Thoracic aorta (tissue), 2 donors: Measurements from ENCODE around the gene PCDHGA7. TPM values are rescaled to one million over a fixed set of nuclear protein-coding genes. Genes with fewer than 3 reads are reported as not detected.
"Not testable (repeated sequence)": the region's sequence is repeated elsewhere in the genome, so short reads cannot be mapped to it uniquely, and the experiment has no call there.

Experiments
- ATAC-seq: fragments of 150-250 bp; one replicate; pipeline ENCODE4 v1.8.0; 2017; ENCODE audit warnings: low read depth; ENCODE audit not compliant: insufficient number of reproducible peaks, low FRiP score
- DNase-seq: peaks from one replicate; pipeline ENCODE4 v3.0.0-alpha.2; 2020; ENCODE audit warnings: low spot score
- H3K27ac ChIP-seq, 2 donors: fragments of 200-600 bp; sonication (generic); 1 replicate in 1 of 2; 2 replicates in 1 of 2; pipeline ENCODE4 v1.5.1; 2016; ENCODE audit warnings: mild to moderate bottlenecking in 2 of 2, moderate library complexity in 2 of 2
- H3K27me3 ChIP-seq: fragments of 200-600 bp; sonication (generic); replicated peaks from 2 replicates; pipeline ENCODE4 v1.6.0; 2016; ENCODE audit warnings: mild to moderate bottlenecking; ENCODE audit not compliant: insufficient read depth
- H3K36me3 ChIP-seq: fragments of 200-600 bp; sonication (generic); one replicate; pipeline ENCODE4 v1.5.1; 2016
- H3K4me1 ChIP-seq, 2 donors: fragments of 200-600 bp; sonication (generic); 1 replicate in 1 of 2; 2 replicates in 1 of 2; pipeline versions ENCODE4 v1.5.1 to v1.6.0; 2016; ENCODE audit warnings: low read depth in 2 of 2, mild to moderate bottlenecking in 1 of 2; ENCODE audit not compliant: control insufficient read depth in 1 of 2
- H3K4me3 ChIP-seq: fragments of 200-600 bp; sonication (generic); 2 replicates; pipeline ENCODE4 v1.5.1; 2016; ENCODE audit warnings: mild to moderate bottlenecking
- H3K9me3 ChIP-seq: fragments of 200-600 bp; sonication (generic); 2 replicates; pipeline ENCODE4 v1.5.1; 2016
- CTCF ChIP-seq: fragments of 200-600 bp; sonication (generic); IDR thresholded peaks from one replicate; pipeline ENCODE4 v1.5.1; 2019; ENCODE audit warnings: antibody characterized with exemption
- total RNA-seq, 2 donors: library from RNA; depleted of rRNA; stranded (reverse); fragments of >200 nt; gene quantifications; one replicate each; pipeline versions ENCODE4 v1.1.0 to v1.2.3, GENCODE V29; 2016

The PCDHGA7 gene
- total RNA-seq, 2 donors from 2014 or later: 11.9 to 12.2 TPM

- H3K9me3 ChIP-seq: peaks cover 93% of the 10 kb centered on the region
- H3K4me3 ChIP-seq: peak within 1 kb of the TSS; percentile 57
- no peak for TF ChIP-seq CTCF
- no peaks in the 10 kb centered on the region for H3K27me3 ChIP-seq
- no peaks in the 10 kb centered on the region for H3K4me1 ChIP-seq
- H3K27ac ChIP-seq: no peak within 1 kb of the TSS
- H3K36me3 ChIP-seq: no peaks in the 10 kb centered on the region
- ATAC-seq (no peak), DNase-seq (no peak)
These were observed 48.0 kb downstream of the PCDHGA7 start, which contains the start of gene PCDHGA12 for GRCh38 chr5:141430332-141431113. PCDHGA12 (plus strand) TSS chr5:141430507; CDS start chr5:141430760, 253 bp downstream.

- no peaks in the 10 kb centered on the region for H3K4me1 ChIP-seq
- ATAC-seq (no peak), DNase-seq (no peak)
- H3K27me3 ChIP-seq: no peaks in the 10 kb centered on the region
- H3K36me3 ChIP-seq: no peaks in the 10 kb centered on the region
- TF ChIP-seq CTCF: no peak
- H3K4me3 ChIP-seq: peak overlapping the region; percentile 57
- no peak overlapping the region for H3K27ac ChIP-seq
- H3K9me3 ChIP-seq: peaks cover 93% of the 10 kb centered on the region
These were observed 48.7 kb downstream of the PCDHGA7 start for GRCh38 chr5:141431286-141431685.

GRCh38 chr5:141432308-141432707 lies 49.8 kb downstream of the PCDHGA7 start:
- not testable (repeated sequence) for ATAC-seq, H3K36me3 ChIP-seq, H3K27me3 ChIP-seq, H3K4me1 ChIP-seq, DNase-seq, H3K27ac ChIP-seq, H3K4me3 ChIP-seq
- peaks cover 86% of the 10 kb centered on the region for H3K9me3 ChIP-seq

GRCh38 chr5:141432726-141433125 lies 50.2 kb downstream of the PCDHGA7 start:
- not testable (repeated sequence) for H3K36me3 ChIP-seq, H3K4me3 ChIP-seq, H3K4me1 ChIP-seq, H3K27ac ChIP-seq, H3K27me3 ChIP-seq, ATAC-seq, DNase-seq
- H3K9me3 ChIP-seq: peaks cover 86% of the 10 kb centered on the region

- peaks cover 83% of the 10 kb centered on the region for H3K9me3 ChIP-seq
- no peak overlapping the region for H3K4me3 ChIP-seq
These were observed 51.5 kb downstream of the PCDHGA7 start for GRCh38 chr5:141434006-141434405.

More at GRCh38 chr5:141434006-141434405, 51.5 kb downstream of the PCDHGA7 start:
- no peak for DNase-seq
- Histone ChIP-seq H3K4me1 (no peaks in the 10 kb centered on the region), H3K27ac (no peak overlapping the region), H3K27me3 (no peaks in the 10 kb centered on the region), H3K36me3 (peaks cover under 1% of the 10 kb centered on the region)
- no peak for TF ChIP-seq CTCF
- no peak for ATAC-seq

Other genes starting within 250 kb of the PCDHGA7 start
- 10 to 100 TPM in 1 of 2 donors, 1 to 10 TPM in 1; 4.8 to 11.0 TPM for gene PCDHB5, start 247.5 kb upstream of the PCDHGA7 start, total RNA-seq
- gene PCDHB6, start 232.7 kb upstream of the PCDHGA7 start, total RNA-seq: 1 to 10 TPM; 3.2 to 3.8 TPM
- gene PCDHB7, start 210.1 kb upstream of the PCDHGA7 start, total RNA-seq: 1 to 10 TPM; 4.2 to 7.1 TPM
- 1 to 10 TPM in 1 of 2 donors, under 1 TPM in 1; 0.95 to 1.7 TPM for gene PCDHB8, start 205.0 kb upstream of the PCDHGA7 start, total RNA-seq
- gene PCDHB16, start 200.4 kb upstream of the PCDHGA7 start, total RNA-seq: 10 to 100 TPM in 1 of 2 donors, 1 to 10 TPM in 1; 9.1 to 11.6 TPM
- gene PCDHB9, start 195.6 kb upstream of the PCDHGA7 start, total RNA-seq: 1 to 10 TPM; 4.2 to 9.6 TPM
- 1 to 10 TPM; 6.1 to 9.1 TPM for gene PCDHB10, start 190.4 kb upstream of the PCDHGA7 start, total RNA-seq
- 10 to 100 TPM in 1 of 2 donors, 1 to 10 TPM in 1; 6.0 to 10.6 TPM for gene PCDHB11, start 183.1 kb upstream of the PCDHGA7 start, total RNA-seq
- gene PCDHB12, start 174.0 kb upstream of the PCDHGA7 start, total RNA-seq: 1 to 10 TPM; 7.3 to 7.4 TPM
- gene PCDHB13, start 168.8 kb upstream of the PCDHGA7 start, total RNA-seq: 10 to 100 TPM in 1 of 2 donors, 1 to 10 TPM in 1; 8.0 to 16.1 TPM
- gene PCDHB14, start 159.4 kb upstream of the PCDHGA7 start, total RNA-seq: 10 to 100 TPM; 10.2 to 14.6 TPM
- 10 to 100 TPM in 1 of 2 donors, 1 to 10 TPM in 1; 6.1 to 10.7 TPM for gene PCDHB15, start 137.3 kb upstream of the PCDHGA7 start, total RNA-seq
- 1 to 10 TPM; 2.0 to 3.5 TPM for gene SLC25A2, start 78.7 kb upstream of the PCDHGA7 start, total RNA-seq
- 10 to 100 TPM; 35.9 to 56.1 TPM for gene TAF7, start 62.0 kb upstream of the PCDHGA7 start, total RNA-seq
- gene PCDHGA1, start 52.2 kb upstream of the PCDHGA7 start, total RNA-seq: 1 to 10 TPM in 1 of 2 donors, under 1 TPM in 1; 0.41 to 2.8 TPM
- gene PCDHGA2, start 44.0 kb upstream of the PCDHGA7 start, total RNA-seq: 10 to 100 TPM in 1 of 2 donors, 1 to 10 TPM in 1; 8.5 to 13.8 TPM
- gene PCDHGA3, start 38.9 kb upstream of the PCDHGA7 start, total RNA-seq: 1 to 10 TPM; 5.3 to 9.1 TPM
- gene PCDHGB1, start 32.6 kb upstream of the PCDHGA7 start, total RNA-seq: 10 to 100 TPM in 1 of 2 donors, 1 to 10 TPM in 1; 6.8 to 11.4 TPM
- gene PCDHGA4, start 27.7 kb upstream of the PCDHGA7 start, total RNA-seq: 10 to 100 TPM; 11.4 TPM
- gene PCDHGB2, start 22.7 kb upstream of the PCDHGA7 start, total RNA-seq: 10 to 100 TPM in 1 of 2 donors, 1 to 10 TPM in 1; 9.7 to 13.4 TPM
- gene PCDHGA5, start 18.6 kb upstream of the PCDHGA7 start, total RNA-seq: 10 to 100 TPM in 1 of 2 donors, 1 to 10 TPM in 1; 9.5 to 12.5 TPM
- gene PCDHGB3, start 12.5 kb upstream of the PCDHGA7 start, total RNA-seq: 10 to 100 TPM; 11.2 to 15.4 TPM
- gene PCDHGA6, start 8.9 kb upstream of the PCDHGA7 start, total RNA-seq: 10 to 100 TPM; 12.0 to 13.1 TPM
- 10 to 100 TPM; 11.6 to 18.1 TPM for gene PCDHGB4, start 5.0 kb downstream of the PCDHGA7 start, total RNA-seq
- 10 to 100 TPM in 1 of 2 donors, 1 to 10 TPM in 1; 7.5 to 13.9 TPM for gene PCDHGA8, start 9.9 kb downstream of the PCDHGA7 start, total RNA-seq
- gene PCDHGB5, start 15.2 kb downstream of the PCDHGA7 start, total RNA-seq: 10 to 100 TPM; 20.8 to 26.3 TPM
- 10 to 100 TPM; 12.0 to 18.6 TPM for gene PCDHGA9, start 20.0 kb downstream of the PCDHGA7 start, total RNA-seq
- 10 to 100 TPM in 1 of 2 donors, 1 to 10 TPM in 1; 9.5 to 17.2 TPM for gene PCDHGB6, start 25.3 kb downstream of the PCDHGA7 start, total RNA-seq
- gene PCDHGA10, start 30.2 kb downstream of the PCDHGA7 start, total RNA-seq: 10 to 100 TPM; 11.1 to 14.4 TPM
- gene PCDHGB7, start 34.9 kb downstream of the PCDHGA7 start, total RNA-seq: 10 to 100 TPM; 18.0 to 28.1 TPM
- gene PCDHGA11, start 38.3 kb downstream of the PCDHGA7 start, total RNA-seq: 10 to 100 TPM; 10.4 to 11.6 TPM
- gene PCDHGA12, start 47.8 kb downstream of the PCDHGA7 start, total RNA-seq: 10 to 100 TPM; 16.2 to 26.0 TPM
- 10 to 100 TPM; 61.3 to 99.9 TPM for gene PCDHGC3, start 93.2 kb downstream of the PCDHGA7 start, total RNA-seq
- 1 to 10 TPM; 6.4 to 7.9 TPM for gene PCDHGC4, start 102.3 kb downstream of the PCDHGA7 start, total RNA-seq
- gene PCDHGC5, start 106.3 kb downstream of the PCDHGA7 start, total RNA-seq: 1 to 10 TPM; 5.7 to 6.9 TPM
- gene DIAPH1, start 236.3 kb downstream of the PCDHGA7 start, total RNA-seq: 10 to 100 TPM; 91.0 to 93.1 TPM